ENCODE data around the gene NTM.
A peak's percentile ranks its signal among the peaks of the same experiment; 100 is the strongest.

Gene NTM

GRCh38 chr11:132126973-132127899 is 756.8 kb downstream of the NTM start:
- Histone ChIP-seq H3K9me3 (ENCODE audit: insufficient read depth, low read length) (no peaks in the 10 kb centered on the region), H3K79me2 (ENCODE audit: low read length) (no peaks in the 10 kb centered on the region), H3K4me2 (ENCODE audit: low read length) (peak overlapping the region; percentile 54), H3K36me3 (replicated peaks; ENCODE audit: low read depth, low read length) (no peaks in the 10 kb centered on the region), H4K20me1 (ENCODE audit: insufficient read depth, low read length) (no peaks in the 10 kb centered on the region; the same call in 1 of the 2 replicates), H3K27me3 (ENCODE audit: low read depth, low read length) (peaks cover 23% of the 10 kb centered on the region), H2AFZ (ENCODE audit: low read depth, low read length) (peak overlapping the region; percentile 34; the same call in 1 of the 2 replicates), H3K4me3 (ENCODE audit: low read length) (no peak overlapping the region), H3K4me1 (ENCODE audit: low read length) (0 out of 2 replicates have a peak, but pooled peaks cover 2% of the 10 kb centered on the region), H3K27ac (ENCODE audit: low read length) (no peak overlapping the region), H3K9ac (ENCODE audit: low read length) (no peak overlapping the region)
- no peak for TF ChIP-seq EZH2phosphoT487 (IDR thresholded peaks at IDR 0.05; ENCODE audit: low read depth)
- TF ChIP-seq, protein P1, sequence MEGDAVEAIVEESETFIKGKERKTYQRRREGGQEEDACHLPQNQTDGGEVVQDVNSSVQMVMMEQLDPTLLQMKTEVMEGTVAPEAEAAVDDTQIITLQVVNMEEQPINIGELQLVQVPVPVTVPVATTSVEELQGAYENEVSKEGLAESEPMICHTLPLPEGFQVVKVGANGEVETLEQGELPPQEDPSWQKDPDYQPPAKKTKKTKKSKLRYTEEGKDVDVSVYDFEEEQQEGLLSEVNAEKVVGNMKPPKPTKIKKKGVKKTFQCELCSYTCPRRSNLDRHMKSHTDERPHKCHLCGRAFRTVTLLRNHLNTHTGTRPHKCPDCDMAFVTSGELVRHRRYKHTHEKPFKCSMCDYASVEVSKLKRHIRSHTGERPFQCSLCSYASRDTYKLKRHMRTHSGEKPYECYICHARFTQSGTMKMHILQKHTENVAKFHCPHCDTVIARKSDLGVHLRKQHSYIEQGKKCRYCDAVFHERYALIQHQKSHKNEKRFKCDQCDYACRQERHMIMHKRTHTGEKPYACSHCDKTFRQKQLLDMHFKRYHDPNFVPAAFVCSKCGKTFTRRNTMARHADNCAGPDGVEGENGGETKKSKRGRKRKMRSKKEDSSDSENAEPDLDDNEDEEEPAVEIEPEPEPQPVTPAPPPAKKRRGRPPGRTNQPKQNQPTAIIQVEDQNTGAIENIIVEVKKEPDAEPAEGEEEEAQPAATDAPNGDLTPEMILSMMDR (IDR thresholded peaks at IDR 0.05; ENCODE audit: low read depth, low read length): peak; percentile 52

DNA sequence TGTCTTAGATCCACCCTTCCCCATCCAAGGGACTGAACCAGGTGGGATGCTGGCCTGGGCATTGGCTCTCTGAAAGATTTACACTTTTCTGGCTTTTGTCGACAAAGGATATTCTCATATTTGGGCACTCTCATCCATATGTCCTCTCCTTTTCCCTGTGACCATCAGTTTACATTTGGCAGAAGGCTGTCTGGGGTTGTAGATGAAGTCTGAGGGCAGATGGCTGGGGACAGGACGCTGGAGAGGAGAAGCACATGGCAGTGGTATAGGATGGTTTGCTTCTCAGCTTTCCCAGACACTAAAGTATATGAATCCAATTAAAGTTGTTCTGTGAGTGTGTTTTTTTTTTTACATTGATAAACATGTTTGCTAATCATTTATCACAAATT is 757.5 kb downstream of the NTM start:
- H4K20me1 ChIP-seq (ENCODE audit: insufficient read depth, low read length): no peaks in the 10 kb centered on the region; the same call in 1 of the 2 replicates
- no peak for TF ChIP-seq EZH2phosphoT487 (IDR thresholded peaks at IDR 0.05; ENCODE audit: low read depth)
- TF ChIP-seq, protein P1 (IDR thresholded peaks at IDR 0.05; ENCODE audit: low read depth, low read length): no peak
- H3K9me3 ChIP-seq (ENCODE audit: insufficient read depth, low read length): no peaks in the 10 kb centered on the region
- peaks cover 18% of the 10 kb centered on the region for H3K27me3 ChIP-seq (ENCODE audit: low read depth, low read length)
- H3K4me2 ChIP-seq (ENCODE audit: low read length): no peak overlapping the region
- no peaks in the 10 kb centered on the region for H3K79me2 ChIP-seq (ENCODE audit: low read length)
- H3K4me3 ChIP-seq (ENCODE audit: low read length): no peak overlapping the region
- H3K4me1 ChIP-seq (ENCODE audit: low read length): 0 out of 2 replicates have a peak, but pooled peaks cover 2% of the 10 kb centered on the region
- no peak overlapping the region for H2AFZ ChIP-seq (ENCODE audit: low read depth, low read length)
- no peak overlapping the region for H3K9ac ChIP-seq (ENCODE audit: low read length)
- no peak overlapping the region for H3K27ac ChIP-seq (ENCODE audit: low read length)
- no peaks in the 10 kb centered on the region for H3K36me3 ChIP-seq (replicated peaks; ENCODE audit: low read depth, low read length)

- 0 out of 2 replicates have a peak, but pooled peaks cover 2% of the 10 kb centered on the region for H3K4me1 ChIP-seq (ENCODE audit: low read length)
- TF ChIP-seq EZH2phosphoT487 (IDR thresholded peaks at IDR 0.05; ENCODE audit: low read depth): no peak
- TF ChIP-seq, protein P1 (IDR thresholded peaks at IDR 0.05; ENCODE audit: low read depth, low read length): no peak
- H3K27me3 ChIP-seq (ENCODE audit: low read depth, low read length): peaks cover 14% of the 10 kb centered on the region
- H3K4me2 ChIP-seq (ENCODE audit: low read length): no peak overlapping the region
- H3K36me3 ChIP-seq (replicated peaks; ENCODE audit: low read depth, low read length): no peaks in the 10 kb centered on the region
- H2AFZ ChIP-seq (ENCODE audit: low read depth, low read length): no peak overlapping the region
- no peaks in the 10 kb centered on the region for H3K9me3 ChIP-seq (ENCODE audit: insufficient read depth, low read length)
- H3K27ac ChIP-seq (ENCODE audit: low read length): no peak overlapping the region
- no peak overlapping the region for H3K9ac ChIP-seq (ENCODE audit: low read length)
- H3K4me3 ChIP-seq (ENCODE audit: low read length): no peak overlapping the region
- H3K79me2 ChIP-seq (ENCODE audit: low read length): no peaks in the 10 kb centered on the region
- H4K20me1 ChIP-seq (ENCODE audit: insufficient read depth, low read length): no peaks in the 10 kb centered on the region; the same call in 1 of the 2 replicates
Measured at GRCh38 chr11:132131047-132131446, 760.6 kb downstream of the NTM start.

GRCh38 chr11:132131961-132132360 is 761.5 kb downstream of the NTM start:
- H3K27me3 ChIP-seq (ENCODE audit: low read depth, low read length): peaks cover 8% of the 10 kb centered on the region
- no peaks in the 10 kb centered on the region for H3K79me2 ChIP-seq (ENCODE audit: low read length)
- H3K4me3 ChIP-seq (ENCODE audit: low read length): no peak overlapping the region
- H4K20me1 ChIP-seq (ENCODE audit: insufficient read depth, low read length): no peaks in the 10 kb centered on the region
- TF ChIP-seq EZH2phosphoT487 (IDR thresholded peaks at IDR 0.05; ENCODE audit: low read depth): no peak
- TF ChIP-seq, protein P1 (IDR thresholded peaks at IDR 0.05; ENCODE audit: low read depth, low read length): no peak
- H3K27ac ChIP-seq (ENCODE audit: low read length): no peak overlapping the region
- no peak overlapping the region for H3K9ac ChIP-seq (ENCODE audit: low read length)
- no peaks in the 10 kb centered on the region for H3K36me3 ChIP-seq (replicated peaks; ENCODE audit: low read depth, low read length)
- no peaks in the 10 kb centered on the region for H3K9me3 ChIP-seq (ENCODE audit: insufficient read depth, low read length)
- H3K4me2 ChIP-seq (ENCODE audit: low read length): no peak overlapping the region
- H2AFZ ChIP-seq (ENCODE audit: low read depth, low read length): no peak overlapping the region
- H3K4me1 ChIP-seq (ENCODE audit: low read length): no peaks in the 10 kb centered on the region

Measured in OCI-LY3 (cell line).